GM23248 (cell line): ENCODE results near the gene MEGF11. TPM values are rescaled to one million over a fixed set of nuclear protein-coding genes. Genes with fewer than 3 reads are reported as not detected.

Experiments used
- DNase-seq: peaks from one replicate; pipeline ENCODE4 v3.0.0-alpha.2; 2015
- H2AFZ ChIP-seq: fragments of 200-600 bp; sonication (generic); 2 replicates; pipeline ENCODE4 v1.6.1; 2016; ENCODE audit warnings: antibody characterized with exemption
- H3F3A ChIP-seq: fragments of 200-600 bp; sonication (generic); 2 replicates; pipeline ENCODE4 v1.6.1; 2016; ENCODE audit warnings: mild to moderate bottlenecking, antibody characterized with exemption, mixed run types; ENCODE audit not compliant: insufficient read depth
- H3K27ac ChIP-seq: fragments of 200-600 bp; sonication (generic); 2 replicates; pipeline ENCODE4 v1.5.1; 2016; ENCODE audit warnings: mild to moderate bottlenecking
- H3K27me3 ChIP-seq: fragments of 200-600 bp; sonication (generic); replicated peaks from 2 replicates; pipeline ENCODE4 v1.6.1; 2016; ENCODE audit warnings: mild to moderate bottlenecking; ENCODE audit not compliant: insufficient read depth
- H3K36me3 ChIP-seq: fragments of 200-600 bp; sonication (generic); 2 replicates; pipeline ENCODE4 v1.6.1; 2016; ENCODE audit warnings: low read depth, mild to moderate bottlenecking
- H3K4me1 ChIP-seq: fragments of 200-600 bp; sonication (generic); 2 replicates; pipeline ENCODE4 v1.6.1; 2016; ENCODE audit warnings: mild to moderate bottlenecking; ENCODE audit not compliant: insufficient read depth
- H3K4me2 ChIP-seq: fragments of 200-600 bp; sonication (generic); one replicate; pipeline ENCODE4 v1.6.1; 2016; ENCODE audit warnings: mild to moderate bottlenecking; ENCODE audit not compliant: unreplicated experiment
- H3K4me3 ChIP-seq: fragments of 200-600 bp; sonication (generic); 2 replicates; pipeline ENCODE4 v1.5.1; 2016; ENCODE audit warnings: mild to moderate bottlenecking
- H3K79me2 ChIP-seq: fragments of 200-600 bp; sonication (generic); 2 replicates; pipeline ENCODE4 v1.6.1; 2016; ENCODE audit warnings: mild to moderate bottlenecking; ENCODE audit not compliant: insufficient read depth
- H3K9ac ChIP-seq: fragments of 200-600 bp; sonication (generic); 2 replicates; pipeline ENCODE4 v1.6.1; 2016; ENCODE audit warnings: mild to moderate bottlenecking
- H3K9me2 ChIP-seq: fragments of 200-600 bp; sonication (generic); 2 replicates; pipeline ENCODE4 v1.6.1; 2016; ENCODE audit warnings: mixed run types, mild to moderate bottlenecking, moderate library complexity; ENCODE audit not compliant: insufficient read depth
- H3K9me3 ChIP-seq: fragments of 200-600 bp; sonication (generic); one replicate; pipeline ENCODE4 v1.6.1; 2017; ENCODE audit warnings: low read depth
- H4K20me1 ChIP-seq: fragments of 200-600 bp; sonication (generic); 2 replicates; pipeline ENCODE4 v1.6.0; 2016; ENCODE audit not compliant: insufficient read depth
- EZH2 ChIP-seq: fragments of 200-600 bp; sonication (generic); IDR thresholded peaks from 2 replicates; pipeline ENCODE4 v1.6.1; 2018; ENCODE audit warnings: antibody characterized with exemption, mild to moderate bottlenecking; ENCODE audit not compliant: insufficient read depth, poor library complexity, severe bottlenecking
- EZH2phosphoT487 ChIP-seq: fragments of 200-600 bp; sonication (generic); IDR thresholded peaks from 2 replicates; pipeline ENCODE4 v1.6.1; 2018; ENCODE audit warnings: antibody characterized with exemption, moderate library complexity, mild to moderate bottlenecking, low read depth; ENCODE audit not compliant: insufficient read depth
- WGBS, 2 experiments: methylation state at CpG; one replicate each; pipeline ENCODE4 v1.1.6; 2015 to 2017; ENCODE audit warnings: low lambda C conversion rate in 2 of 2, low coverage in 1 of 2; ENCODE audit errors: missing lambda C conversion rate in 2 of 2; 5-methylcytosine and 5-hydroxymethylcytosine counted together
- in situ Hi-C: fragments of 300-500 bp; cut with MboI; formaldehyde crosslinking; loops from 2 replicates; pipeline ENCODE4 v1.15.0; 2020
- polyA plus RNA-seq: library from polyadenylated mRNA; unstranded; fragments of >200 nt; fragmentation: Nextera tagmentation; extraction: Ambion mirVana; gene quantifications from 2 replicates; pipeline ENCODE4 v1.2.1, GENCODE V29; 2016
- total RNA-seq: library from RNA; depleted of rRNA; stranded (reverse); fragments of >200 nt; shearing (Covaris generic); gene quantifications from 2 replicates; pipeline ENCODE4 v1.2.3, GENCODE V29; 2014

MEGF11 gene
- total and polyA plus RNA-seq, 2 experiments from 2014 or later = 0.14 TPM; not detected in 1

DNA sequence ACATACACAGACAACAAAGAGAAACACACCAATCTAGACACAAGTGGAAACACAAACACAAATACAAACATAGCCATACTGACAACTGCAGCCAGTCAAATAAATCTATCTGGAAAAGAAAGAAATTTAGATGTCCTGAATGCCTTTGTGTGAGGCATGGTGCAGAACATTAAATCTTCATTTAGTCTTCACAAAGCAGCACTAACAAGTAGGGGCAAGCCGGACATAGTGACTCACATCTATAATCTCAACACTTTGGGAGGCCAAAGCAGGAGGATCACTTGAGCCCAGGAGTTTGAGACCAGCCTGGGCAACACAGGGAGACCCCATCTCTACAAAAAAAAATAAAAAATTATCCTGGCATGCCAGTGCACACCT is 11.7 kb downstream of the MEGF11 start:
- Histone ChIP-seq H3K4me2 (no peak overlapping the region), H3K9ac (no peak overlapping the region), H3K4me3 (no peak overlapping the region), H3K9me3 (no peaks in the 10 kb centered on the region), H3K4me1 (no peaks in the 10 kb centered on the region), H3K9me2 (no peaks in the 10 kb centered on the region), H3K36me3 (no peaks in the 10 kb centered on the region), H4K20me1 (no peaks in the 10 kb centered on the region), H3K79me2 (no peaks in the 10 kb centered on the region), H3K27me3 (peaks cover 39% of the 10 kb centered on the region), H3F3A (no peaks in the 10 kb centered on the region), H3K27ac (no peak overlapping the region), H2AFZ (no peak overlapping the region)
- WGBS, 2 experiments = 88% methylated on average over 1 of the region's 1 CpG
- in situ Hi-C loops = no loop called here
- no peak for TF ChIP-seq EZH2
- TF ChIP-seq EZH2phosphoT487 = no peak
- DNase-seq = no peak

DNA sequence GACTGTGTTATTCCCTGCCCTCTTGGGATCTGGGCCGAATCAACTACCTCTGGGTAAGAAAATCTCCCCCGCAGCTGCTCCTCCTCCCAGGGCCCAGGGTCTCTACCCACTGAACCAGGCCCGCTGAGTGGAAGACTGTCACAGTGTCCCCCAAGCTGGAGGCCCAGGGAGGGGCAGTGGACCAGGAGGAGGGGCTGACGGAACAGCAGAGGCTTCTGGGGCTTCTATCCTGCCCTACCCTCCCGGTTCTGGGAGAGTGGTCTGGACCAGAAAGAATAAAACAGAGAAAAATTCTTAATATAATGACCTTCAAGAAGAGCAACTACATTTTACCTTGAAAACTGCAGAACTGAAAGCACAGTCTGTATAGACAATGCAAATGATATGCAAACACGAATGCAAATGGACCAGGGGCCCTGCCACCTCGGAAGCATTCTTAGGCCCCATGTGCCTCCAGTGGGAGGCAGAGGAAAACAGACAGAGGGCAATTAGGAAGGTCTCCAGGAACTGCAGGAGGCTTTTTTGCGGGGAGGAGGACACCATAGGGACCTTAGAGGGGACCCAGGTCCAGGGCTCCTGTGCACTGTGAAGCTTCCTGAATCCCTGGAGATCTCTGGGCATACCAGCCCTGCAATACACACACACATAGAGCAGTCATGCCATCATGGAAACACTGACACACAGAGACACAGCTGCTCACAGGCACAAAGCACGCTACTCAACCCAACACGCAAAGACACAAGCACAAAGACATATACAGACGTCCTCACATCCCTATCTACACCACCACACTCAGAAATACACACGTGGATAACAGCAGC is 12.3 kb downstream of the MEGF11 start:
- Histone ChIP-seq H3K9ac (no peak overlapping the region), H3K4me3 (no peak overlapping the region), H2AFZ (no peak overlapping the region), H3K9me2 (no peaks in the 10 kb centered on the region), H3K79me2 (no peaks in the 10 kb centered on the region), H4K20me1 (no peaks in the 10 kb centered on the region), H3K27me3 (peaks cover 38% of the 10 kb centered on the region), H3K4me2 (no peak overlapping the region), H3K9me3 (no peaks in the 10 kb centered on the region), H3K27ac (no peak overlapping the region), H3F3A (no peaks in the 10 kb centered on the region), H3K36me3 (no peaks in the 10 kb centered on the region), H3K4me1 (no peaks in the 10 kb centered on the region)
- DNase-seq = no peak
- WGBS, 2 experiments = 47 to 50% methylated on average over 12 of the region's 12 CpGs
- TF ChIP-seq EZH2phosphoT487 (no peak), EZH2 (no peak)
- in situ Hi-C loops = no loop called here

- H3K4me3 ChIP-seq = no peak overlapping the region
- no peak overlapping the region for H3K4me2 ChIP-seq
- no peaks in the 10 kb centered on the region for H3K79me2 ChIP-seq
- WGBS, 2 experiments = 76 to 78% methylated on average over 9 of the region's 9 CpGs
- H3K36me3 ChIP-seq = no peaks in the 10 kb centered on the region
- peaks cover 37% of the 10 kb centered on the region for H3K27me3 ChIP-seq
- H3K4me1 ChIP-seq = no peaks in the 10 kb centered on the region
- no peaks in the 10 kb centered on the region for H3K9me3 ChIP-seq
- no peaks in the 10 kb centered on the region for H3K9me2 ChIP-seq
- no peaks in the 10 kb centered on the region for H4K20me1 ChIP-seq
- H2AFZ ChIP-seq = no peak overlapping the region
- DNase-seq = no peak
- TF ChIP-seq EZH2phosphoT487 = no peak
- TF ChIP-seq EZH2 = no peak
- H3F3A ChIP-seq = no peaks in the 10 kb centered on the region
- no peak overlapping the region for H3K9ac ChIP-seq
- in situ Hi-C loops = no loop called here
- H3K27ac ChIP-seq = no peak overlapping the region
Observed at GRCh38 chr15:66240240-66240794, 13.2 kb downstream of the MEGF11 start.

- no peak overlapping the region for H2AFZ ChIP-seq
- H3K27ac ChIP-seq = no peak overlapping the region
- in situ Hi-C loops = no loop called here
- no peak overlapping the region for H3K9ac ChIP-seq
- H3K9me2 ChIP-seq = no peaks in the 10 kb centered on the region
- H3K9me3 ChIP-seq = no peaks in the 10 kb centered on the region
- H3K36me3 ChIP-seq = no peaks in the 10 kb centered on the region
- no peaks in the 10 kb centered on the region for H3F3A ChIP-seq
- H3K4me3 ChIP-seq = no peak overlapping the region
- no peaks in the 10 kb centered on the region for H3K4me1 ChIP-seq
- DNase-seq = no peak
- H3K27me3 ChIP-seq = peaks cover 29% of the 10 kb centered on the region
- H4K20me1 ChIP-seq = no peaks in the 10 kb centered on the region
- H3K4me2 ChIP-seq = no peak overlapping the region
- WGBS, 2 experiments = 74 to 75% methylated on average over 4 of the region's 4 CpGs
- no peak for TF ChIP-seq EZH2
- TF ChIP-seq EZH2phosphoT487 = no peak
- H3K79me2 ChIP-seq = no peaks in the 10 kb centered on the region
Observed at GRCh38 chr15:66239514-66239913, 14.0 kb downstream of the MEGF11 start.
